Spleen (tissue), 7 donors: ENCODE results near the gene ZDHHC11.

Source experiments
- CTCF ChIP-seq, 11 experiments: fragments of 200-600 bp in 7 of 11; fragments of 450-650 bp in 4 of 11; sonication (generic) in 4 of 11; IDR thresholded peaks in 8 of 11; conservative IDR thresholded peaks in 3 of 11; 1 replicate in 7 of 11; 2 replicates in 4 of 11; pipeline versions ENCODE4 v1.4.0 to v1.8.0; 2016 to 2021; ENCODE audit warnings: antibody characterized with exemption in 11 of 11, inconsistent platforms in 4 of 11, mild to moderate bottlenecking in 1 of 11
- POLR2AphosphoS5 ChIP-seq, 3 donors: sonication (generic); formaldehyde crosslinking; IDR thresholded peaks; one replicate each; pipeline ENCODE4 v1.5.1; 2017; ENCODE audit warnings: antibody characterized with exemption in 3 of 3
- donor health status: DM: no; HTN: no; CAD: no; lungs with moderate emphysema.
- donor health status: DM: no; HTN: no; CAD: no.
- donor health status: DM: no; HTN: no; CAD: no.

DNA sequence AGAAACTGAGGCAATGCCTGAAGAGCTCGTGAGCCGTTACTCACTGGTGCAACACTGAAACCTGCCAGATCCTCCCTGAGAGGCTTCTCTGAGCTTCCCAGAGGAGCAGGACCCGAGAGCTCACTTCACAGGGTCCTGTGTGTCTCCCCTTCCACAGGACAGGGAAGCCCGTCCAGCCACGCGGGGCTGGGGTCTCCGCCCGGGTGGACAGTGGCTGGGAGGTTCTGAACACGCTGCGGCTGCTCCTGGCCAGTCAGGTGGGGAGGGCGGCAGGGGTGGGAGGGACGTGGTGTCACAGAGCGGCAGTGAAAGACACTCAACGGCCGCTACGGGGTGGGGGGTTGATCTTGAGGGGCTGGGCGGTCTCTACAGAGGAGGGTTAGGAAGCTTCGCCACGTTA is 290 bp upstream of the ZDHHC11 start:
- TF ChIP-seq CTCF (IDR thresholded peaks at IDR 0.05 in 8 of 11, conservative IDR thresholded peaks at IDR 0.05 in 3 of 11): no peak
- TF ChIP-seq POLR2AphosphoS5 (IDR thresholded peaks at IDR 0.05): no peak
